Activated CD8-positive, alpha-beta T cell treated with anti-CD3 and anti-CD28 coated beads, Interleukin-2, amount 10 ng/mL, durations not matched to agents 7 days and 5 days (primary cell): Measurements from ENCODE around the gene ZNFX1. TPM values are rescaled to one million over a fixed set of nuclear protein-coding genes. Genes with fewer than 3 reads are reported as not detected.
A peak's percentile ranks its signal among the peaks of the same experiment; 100 is the strongest.

Experiments used
- ATAC-seq: fragments of 150-1000 bp; cut with Tn5 transposase; one replicate; pipeline ENCODE4 v1.10.0; 2021; ENCODE audit warnings: moderate library complexity
- CTCF ChIA-PET: fragments of 350-600 bp; sonication (Branson Sonifier 250); formaldehyde crosslinking; loops from one replicate; lab custom pipeline; 2021; ENCODE audit warnings: antibody characterized with exemption; lab: Charles Lee
- POLR2A ChIA-PET: fragments of 350-600 bp; sonication (Branson Sonifier 250); formaldehyde crosslinking; loops from one replicate; lab custom pipeline; 2021; ENCODE audit warnings: antibody characterized with exemption; lab: Charles Lee
- DNase-seq: peaks from one replicate; pipeline ENCODE4 v3.0.0-alpha.2; 2020
- H3K27ac Mint-ChIP-seq: one replicate; pipeline ENCODE4 v1.8.0; 2021; ENCODE audit warnings: mild to moderate bottlenecking, mixed read lengths
- H3K27me3 Mint-ChIP-seq: one replicate; pipeline ENCODE4 v1.8.0; 2021; ENCODE audit warnings: low read depth, mixed read lengths
- H3K36me3 Mint-ChIP-seq: one replicate; pipeline ENCODE4 v1.8.0; 2021; ENCODE audit warnings: low read depth, mixed read lengths
- H3K4me1 Mint-ChIP-seq: one replicate; pipeline ENCODE4 v1.8.0; 2021; ENCODE audit warnings: low read depth, mixed read lengths
- H3K4me3 Mint-ChIP-seq: one replicate; pipeline ENCODE4 v1.8.0; 2021; ENCODE audit warnings: mild to moderate bottlenecking, mixed read lengths
- H3K9me3 Mint-ChIP-seq: one replicate; pipeline ENCODE4 v1.8.0; 2022; ENCODE audit warnings: mixed read lengths; ENCODE audit not compliant: insufficient read depth
- total RNA-seq, 2 experiments: library from RNA; stranded (reverse); gene quantifications; one replicate each; pipeline ENCODE4 v1.2.3, GENCODE V29; 2021

ZNFX1 gene
- total RNA-seq, result 10 to 100 TPM; 52.7 to 54.2 TPM

DNA sequence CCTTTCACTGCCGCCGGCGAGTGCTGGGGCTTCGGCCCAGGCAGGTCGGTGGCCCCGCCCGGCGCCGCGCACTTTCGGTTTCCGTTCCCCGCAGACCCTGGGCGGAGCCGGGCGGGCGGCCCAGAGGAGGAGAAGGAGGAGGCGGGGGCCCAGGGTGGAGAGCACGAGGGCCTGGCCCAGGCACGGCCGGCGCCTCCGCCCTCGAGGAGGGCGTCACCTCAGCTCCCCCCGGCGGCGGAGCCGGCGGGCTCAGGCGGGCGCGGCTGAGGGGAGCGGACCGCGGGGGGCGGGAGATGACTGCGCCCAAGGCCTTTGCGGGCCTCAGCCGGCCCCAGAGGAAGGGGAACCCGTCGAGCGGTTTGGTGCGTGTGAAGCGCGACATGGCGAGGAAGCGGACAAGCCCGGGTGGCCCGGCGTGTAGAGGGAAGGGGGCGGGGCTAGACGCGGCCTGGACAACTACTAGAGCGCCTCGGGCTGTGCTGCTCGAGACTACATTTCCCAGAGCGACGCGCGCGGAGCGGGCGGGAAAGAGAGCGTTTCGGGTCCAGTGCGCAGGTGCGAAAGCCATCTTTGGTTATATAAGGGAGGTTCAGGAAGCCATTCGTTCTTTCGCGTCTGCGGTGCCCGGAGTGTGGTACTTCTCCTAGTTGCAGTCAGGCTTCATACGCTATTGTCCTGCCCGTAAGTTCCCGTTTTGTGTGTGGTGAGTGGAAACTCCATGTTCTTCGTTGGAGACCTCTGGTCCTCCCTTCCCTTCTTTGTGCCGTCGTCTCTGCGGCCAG, at the start of gene ZNFX1:
Gene ZNFX1 (minus strand): TSS at position 22 of the 782 bp plus-strand sequence. CDS start 2,218 bp downstream, outside the sequence.
- H3K9me3 Mint-ChIP-seq, result peaks cover 29% of the 10 kb centered on the region
- peaks cover 63% of the 10 kb centered on the region for H3K4me1 Mint-ChIP-seq
- peak; percentile 99 for DNase-seq
- H3K4me3 Mint-ChIP-seq, result peak within 1 kb of the TSS; percentile 94
- POLR2A ChIA-PET, result interaction anchor here (0.6 to 1.4 kb wide), 12 partner anchors 9 to 316 kb away, joined by 3 to 7 read pairs (median 4); partner anchors contain the start of gene CSE1L
- CTCF ChIA-PET, result interaction anchor here (0.7 to 2.3 kb wide), 4 partner anchors 10 to 60 kb away, joined by 3 to 9 read pairs (median 4); no protein-coding TSS in a partner anchor
- peak within 1 kb of the TSS; percentile 92 for H3K27ac Mint-ChIP-seq
- ATAC-seq, result peak; percentile 88
- H3K27me3 Mint-ChIP-seq, result no peaks in the 10 kb centered on the region
- H3K36me3 Mint-ChIP-seq, result peaks cover 74% of the 10 kb centered on the region

- no peaks in the 10 kb centered on the region for H3K9me3 Mint-ChIP-seq
- ChIA-PET POLR2A (no interaction called here), CTCF (no interaction called here)
- no peak overlapping the region for H3K4me3 Mint-ChIP-seq
- H3K27ac Mint-ChIP-seq, result no peak overlapping the region
- DNase-seq (no peak), ATAC-seq (no peak)
- H3K4me1 Mint-ChIP-seq, result peaks cover 19% of the 10 kb centered on the region
- peaks cover 37% of the 10 kb centered on the region for H3K27me3 Mint-ChIP-seq
- no peaks in the 10 kb centered on the region for H3K36me3 Mint-ChIP-seq
These were observed 48.2 kb upstream of the ZNFX1 start for GRCh38 chr20:49326026-49326425.

DNA sequence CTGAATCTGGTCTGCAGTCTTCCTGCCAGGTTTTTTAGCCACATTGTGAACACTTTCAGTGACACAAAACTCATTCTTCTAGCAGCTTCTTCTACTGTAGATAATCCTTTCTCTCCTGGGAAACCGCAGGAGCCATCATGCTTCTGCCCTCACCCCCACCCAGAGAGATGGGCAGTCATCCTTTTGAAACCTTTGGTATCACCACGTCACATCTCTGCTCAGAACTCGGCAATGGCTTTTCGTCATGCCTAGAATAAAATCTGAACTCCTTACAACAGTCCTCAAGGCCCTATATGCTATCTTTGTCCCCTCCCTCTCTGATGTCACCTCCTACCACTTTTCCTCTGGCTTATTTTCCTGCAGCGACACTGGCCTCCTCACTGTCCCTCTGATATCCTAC, 46.4 kb upstream of the ZNFX1 start:
- Mint-ChIP-seq H3K4me1 (peaks cover 22% of the 10 kb centered on the region), H3K27me3 (peaks cover 44% of the 10 kb centered on the region), H3K4me3 (no peak overlapping the region), H3K9me3 (no peaks in the 10 kb centered on the region), H3K27ac (no peak overlapping the region), H3K36me3 (no peaks in the 10 kb centered on the region)
- CTCF ChIA-PET, result interaction anchor here (1.0 to 3.4 kb wide), 3 partner anchors 18 to 77 kb away, joined by 4 to 19 read pairs (median 4); no protein-coding TSS in a partner anchor
- no peak for DNase-seq
- ATAC-seq, result no peak
- POLR2A ChIA-PET, result interaction anchor here (1.3 to 1.8 kb wide), 2 partner anchors 42 to 177 kb away, joined by 3 to 4 read pairs; no protein-coding TSS in a partner anchor

DNA sequence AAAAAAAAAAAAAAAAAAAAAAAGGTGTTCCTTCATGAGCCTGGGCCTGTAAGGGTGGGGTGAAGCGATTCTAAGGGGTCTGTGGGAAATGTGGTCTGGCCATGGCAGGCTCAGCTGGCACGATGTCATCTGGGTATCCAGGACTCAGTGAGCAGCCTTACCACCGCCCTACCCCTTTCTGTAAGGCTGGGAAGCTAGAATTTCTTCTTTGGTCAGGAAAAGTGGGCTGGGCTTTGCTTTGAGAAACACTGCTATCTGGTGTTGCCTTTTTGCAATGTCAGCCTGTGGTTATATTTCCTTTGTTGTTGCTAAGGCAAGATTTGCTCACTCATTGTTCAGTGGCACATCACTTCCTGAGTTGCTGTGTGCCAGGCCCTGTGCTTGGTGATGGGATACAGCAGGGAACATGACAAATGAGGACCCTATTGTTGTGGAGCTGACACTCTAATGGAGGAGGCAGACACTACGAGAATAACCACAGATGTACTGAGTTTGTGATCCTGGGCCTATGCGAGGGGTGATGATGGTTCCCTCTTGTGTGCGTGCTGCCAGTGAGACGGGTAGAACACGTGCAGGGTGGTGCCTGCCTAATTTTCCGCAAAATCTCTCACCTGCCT, 45.9 kb upstream of the ZNFX1 start:
- CTCF ChIA-PET, result interaction anchor here (0.7 to 3.4 kb wide), 8 partner anchors 17 to 106 kb away, joined by 3 to 19 read pairs (median 4); no protein-coding TSS in a partner anchor
- POLR2A ChIA-PET, result interaction anchor here (1.3 to 1.8 kb wide), 2 partner anchors 42 to 177 kb away, joined by 3 to 4 read pairs; no protein-coding TSS in a partner anchor
- Mint-ChIP-seq H3K4me3 (no peak overlapping the region), H3K27ac (peak overlapping the region; percentile 64), H3K36me3 (no peaks in the 10 kb centered on the region), H3K27me3 (peaks cover 49% of the 10 kb centered on the region), H3K9me3 (no peaks in the 10 kb centered on the region), H3K4me1 (peaks cover 28% of the 10 kb centered on the region)
- ATAC-seq (peak; percentile 76), DNase-seq (peak; percentile 60)

- CTCF ChIA-PET, result interaction anchor here (0.9 to 1.8 kb wide), 3 partner anchors 18 to 74 kb away, joined by 3 to 6 read pairs (median 3); no protein-coding TSS in a partner anchor
- Mint-ChIP-seq H3K27me3 (peaks cover 62% of the 10 kb centered on the region), H3K9me3 (no peaks in the 10 kb centered on the region), H3K36me3 (no peaks in the 10 kb centered on the region), H3K27ac (no peak overlapping the region), H3K4me3 (no peak overlapping the region), H3K4me1 (peaks cover 32% of the 10 kb centered on the region)
- DNase-seq, result no peak
- no peak for ATAC-seq
- POLR2A ChIA-PET, result no interaction called here
These were observed 42.6 kb upstream of the ZNFX1 start for GRCh38 chr20:49320460-49320859.

GRCh38 chr20:49319208-49319809, 41.5 kb upstream of the ZNFX1 start:
- ChIA-PET CTCF (interaction anchor here (0.8 to 2.4 kb wide), 5 partner anchors 15 to 166 kb away, joined by 3 to 12 read pairs (median 4); no protein-coding TSS in a partner anchor), POLR2A (interaction anchor here (1.0 to 1.2 kb wide), 2 partner anchors 10 to 37 kb away, joined by 3 read pairs; no protein-coding TSS in a partner anchor)
- Mint-ChIP-seq H3K9me3 (no peaks in the 10 kb centered on the region), H3K27me3 (peaks cover 63% of the 10 kb centered on the region), H3K4me3 (peak overlapping the region; percentile 78), H3K27ac (no peak overlapping the region), H3K36me3 (no peaks in the 10 kb centered on the region), H3K4me1 (peaks cover 29% of the 10 kb centered on the region)
- DNase-seq (no peak), ATAC-seq (no peak)

- ATAC-seq (peak; percentile 66), DNase-seq (peak; percentile 41)
- H3K4me3 Mint-ChIP-seq, result peak overlapping the region; percentile 78
- H3K36me3 Mint-ChIP-seq, result no peaks in the 10 kb centered on the region
- H3K27ac Mint-ChIP-seq, result no peak overlapping the region
- ChIA-PET POLR2A (interaction anchor here (0.6 to 1.2 kb wide), 4 partner anchors 9 to 571 kb away, joined by 3 read pairs; no protein-coding TSS in a partner anchor), CTCF (interaction anchor here (1.3 to 2.4 kb wide), 3 partner anchors 15 to 166 kb away, joined by 4 to 12 read pairs (median 4); no protein-coding TSS in a partner anchor)
- peaks cover 22% of the 10 kb centered on the region for H3K4me1 Mint-ChIP-seq
- H3K27me3 Mint-ChIP-seq, result peaks cover 65% of the 10 kb centered on the region
- H3K9me3 Mint-ChIP-seq, result no peaks in the 10 kb centered on the region
These were observed 40.8 kb upstream of the ZNFX1 start for GRCh38 chr20:49318430-49319207.

GRCh38 chr20:49318091-49318429, 40.2 kb upstream of the ZNFX1 start:
- H3K27me3 Mint-ChIP-seq, result peaks cover 65% of the 10 kb centered on the region
- ChIA-PET POLR2A (interaction anchor here (0.6 to 0.8 kb wide), 2 partner anchors 35 to 572 kb away, joined by 3 read pairs; no protein-coding TSS in a partner anchor), CTCF (interaction anchor here (1.5 to 2.4 kb wide), 2 partner anchors 16 to 38 kb away, joined by 4 to 12 read pairs; no protein-coding TSS in a partner anchor)
- H3K4me3 Mint-ChIP-seq, result peak overlapping the region; percentile 25
- H3K27ac Mint-ChIP-seq, result no peak overlapping the region
- no peaks in the 10 kb centered on the region for H3K9me3 Mint-ChIP-seq
- no peaks in the 10 kb centered on the region for H3K36me3 Mint-ChIP-seq
- no peak for DNase-seq
- no peak for ATAC-seq
- H3K4me1 Mint-ChIP-seq, result peaks cover 19% of the 10 kb centered on the region

- H3K9me3 Mint-ChIP-seq, result no peaks in the 10 kb centered on the region
- no peak overlapping the region for H3K27ac Mint-ChIP-seq
- H3K27me3 Mint-ChIP-seq, result peaks cover 63% of the 10 kb centered on the region
- H3K36me3 Mint-ChIP-seq, result no peaks in the 10 kb centered on the region
- ChIA-PET CTCF (no interaction called here), POLR2A (no interaction called here)
- ATAC-seq, result no peak
- no peak overlapping the region for H3K4me3 Mint-ChIP-seq
- peaks cover 13% of the 10 kb centered on the region for H3K4me1 Mint-ChIP-seq
- no peak for DNase-seq
These were observed 38.8 kb upstream of the ZNFX1 start for GRCh38 chr20:49316704-49317103.

DNA sequence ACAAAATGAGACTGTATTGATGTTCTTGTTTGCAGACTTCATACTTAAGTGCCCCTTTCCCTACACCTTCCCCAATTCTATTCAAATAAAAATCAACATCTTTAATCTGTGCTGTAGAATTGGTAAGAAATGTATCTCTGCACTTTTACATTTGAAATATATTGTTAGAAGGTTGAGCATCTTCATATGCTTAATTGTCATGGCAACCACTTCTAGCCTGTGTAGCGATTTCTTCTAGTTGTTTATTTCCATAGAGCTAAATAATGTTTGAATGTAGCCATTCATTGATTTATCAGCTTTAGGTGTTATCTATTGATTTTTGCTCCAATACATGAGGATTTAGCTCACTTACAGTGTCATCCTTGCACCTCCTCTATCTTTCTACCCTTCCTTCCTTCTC, 37.7 kb upstream of the ZNFX1 start:
- Mint-ChIP-seq H3K9me3 (peaks cover 4% of the 10 kb centered on the region), H3K27me3 (peaks cover 52% of the 10 kb centered on the region), H3K36me3 (peaks cover 4% of the 10 kb centered on the region), H3K27ac (no peak overlapping the region), H3K4me1 (peaks cover 13% of the 10 kb centered on the region), H3K4me3 (no peak overlapping the region)
- no peak for DNase-seq
- ChIA-PET POLR2A (no interaction called here), CTCF (no interaction called here)
- ATAC-seq, result no peak
